ENCODE results near the gene CMIP.

The CMIP gene

GRCh38 chr16:81444448-81445121, at the start of gene CMIP:
CMIP (plus strand) TSS chr16:81444808.
- TF ChIP-seq CTCF (IDR thresholded peaks at IDR 0.05; ENCODE audit: insufficient read depth, low read length, poor library complexity, severe bottlenecking) = no peak
- H3K36me3 ChIP-seq (ENCODE audit: control insufficient read depth, insufficient read depth, low read length) = no peaks in the 10 kb centered on the region
- H3K4me3 ChIP-seq (replicated peaks; ENCODE audit: low read depth, low read length) = peak within 1 kb of the TSS; percentile 69
- DNase-seq (ENCODE audit: extremely low read depth, insufficient read length) = peak; percentile 86
- H3K27me3 ChIP-seq (replicated peaks; ENCODE audit: control insufficient read depth, insufficient read depth, low read length) = no peaks in the 10 kb centered on the region; the same call in none of the 2 replicates

GRCh38 chr16:81394966-81395655, 49.5 kb upstream of the CMIP start:
- no peak for DNase-seq (ENCODE audit: extremely low read depth, insufficient read length)
- Histone ChIP-seq H3K27me3 (replicated peaks; ENCODE audit: control insufficient read depth, insufficient read depth, low read length) (no peaks in the 10 kb centered on the region), H3K4me3 (replicated peaks; ENCODE audit: low read depth, low read length) (no peak overlapping the region), H3K36me3 (ENCODE audit: control insufficient read depth, insufficient read depth, low read length) (no peaks in the 10 kb centered on the region)
- no peak for TF ChIP-seq CTCF (IDR thresholded peaks at IDR 0.05; ENCODE audit: insufficient read depth, low read length, poor library complexity, severe bottlenecking)

GRCh38 chr16:81397058-81397878, 47.3 kb upstream of the CMIP start:
- Histone ChIP-seq H3K36me3 (ENCODE audit: control insufficient read depth, insufficient read depth, low read length) (no peaks in the 10 kb centered on the region), H3K4me3 (replicated peaks; ENCODE audit: low read depth, low read length) (no peak overlapping the region), H3K27me3 (replicated peaks; ENCODE audit: control insufficient read depth, insufficient read depth, low read length) (no peaks in the 10 kb centered on the region)
- DNase-seq (ENCODE audit: extremely low read depth, insufficient read length) = no peak
- TF ChIP-seq CTCF (IDR thresholded peaks at IDR 0.05; ENCODE audit: insufficient read depth, low read length, poor library complexity, severe bottlenecking) = no peak

- Histone ChIP-seq H3K36me3 (ENCODE audit: control insufficient read depth, insufficient read depth, low read length) (no peaks in the 10 kb centered on the region), H3K27me3 (replicated peaks; ENCODE audit: control insufficient read depth, insufficient read depth, low read length) (no peaks in the 10 kb centered on the region), H3K4me3 (replicated peaks; ENCODE audit: low read depth, low read length) (no peak overlapping the region)
- DNase-seq (ENCODE audit: extremely low read depth, insufficient read length) = no peak
- TF ChIP-seq CTCF (IDR thresholded peaks at IDR 0.05; ENCODE audit: insufficient read depth, low read length, poor library complexity, severe bottlenecking) = no peak
These were observed 46.6 kb upstream of the CMIP start for GRCh38 chr16:81397879-81398520.

GRCh38 chr16:81399909-81400308, 44.7 kb upstream of the CMIP start:
- DNase-seq (ENCODE audit: extremely low read depth, insufficient read length) = no peak
- H3K36me3 ChIP-seq (ENCODE audit: control insufficient read depth, insufficient read depth, low read length) = no peaks in the 10 kb centered on the region
- no peak for TF ChIP-seq CTCF (IDR thresholded peaks at IDR 0.05; ENCODE audit: insufficient read depth, low read length, poor library complexity, severe bottlenecking)
- no peak overlapping the region for H3K4me3 ChIP-seq (replicated peaks; ENCODE audit: low read depth, low read length)
- no peaks in the 10 kb centered on the region for H3K27me3 ChIP-seq (replicated peaks; ENCODE audit: control insufficient read depth, insufficient read depth, low read length)

All from GM06990 (cell line).